Suprapubic skin (tissue), 4 donors: ENCODE measurements around the gene FSD2. TPM values are rescaled to one million over a fixed set of nuclear protein-coding genes. Genes with fewer than 3 reads are reported as not detected.

Experiments
- DNase-seq, 2 donors: peaks; one replicate each; pipeline ENCODE4 v3.0.0-alpha.2; 2019; ENCODE audit warnings: low spot score in 2 of 2
- H3K27ac ChIP-seq: fragments of 200-600 bp; sonication (generic); one replicate; pipeline ENCODE4 v1.5.1; 2019
- H3K27me3 ChIP-seq: fragments of 200-600 bp; sonication (generic); one replicate; pipeline ENCODE4 v1.5.1; 2019
- H3K36me3 ChIP-seq: fragments of 200-600 bp; sonication (generic); one replicate; pipeline ENCODE4 v1.5.1; 2019
- H3K4me1 ChIP-seq: fragments of 200-600 bp; sonication (generic); one replicate; pipeline ENCODE4 v1.5.1; 2019
- H3K4me3 ChIP-seq: fragments of 200-600 bp; sonication (generic); one replicate; pipeline ENCODE4 v1.5.1; 2019; ENCODE audit warnings: mild to moderate bottlenecking
- H3K9me3 ChIP-seq: fragments of 200-600 bp; sonication (generic); one replicate; pipeline ENCODE4 v1.5.1; 2019
- CTCF ChIP-seq, 2 donors: fragments of 200-600 bp in 1 of 2; fragments of 450-650 bp in 1 of 2; sonication (generic) in 1 of 2; IDR thresholded peaks; one replicate each; pipeline ENCODE4 v1.5.1; 2016 to 2019; ENCODE audit warnings: antibody characterized with exemption in 2 of 2, mild to moderate bottlenecking in 1 of 2, moderate library complexity in 1 of 2
- EP300 ChIP-seq: sonication (generic); formaldehyde crosslinking; IDR thresholded peaks from one replicate; pipeline ENCODE4 v1.6.1; 2017; ENCODE audit warnings: antibody characterized with exemption
- POLR2A ChIP-seq, 2 donors: fragments of 450-650 bp; IDR thresholded peaks; one replicate each; pipeline ENCODE4 v1.6.1; 2017; ENCODE audit warnings: antibody characterized with exemption in 2 of 2, mild to moderate bottlenecking in 2 of 2, moderate library complexity in 2 of 2
- POLR2AphosphoS5 ChIP-seq, 3 donors: sonication (generic); formaldehyde crosslinking; IDR thresholded peaks; one replicate each; pipeline ENCODE4 v1.6.1; 2017; ENCODE audit warnings: antibody characterized with exemption in 3 of 3
- WGBS: methylation state at CpG from one replicate; pipeline ENCODE4 v1.1.5; 2018; 5-methylcytosine and 5-hydroxymethylcytosine counted together
- total RNA-seq, 4 donors: library from RNA; depleted of rRNA; stranded (reverse); fragments of >200 nt; gene quantifications; one replicate each; pipeline ENCODE4 v1.1.0, GENCODE V29; 2016

The FSD2 gene
- total RNA-seq, 4 donors from 2014 or later: 0.40 TPM; not detected in 3

GRCh38 chr15:82845686-82846085, 39.8 kb upstream of the FSD2 start:
- TF ChIP-seq POLR2A (IDR thresholded peaks at IDR 0.05) (no peak), EP300 (no peak), CTCF (IDR thresholded peaks at IDR 0.05) (no peak), POLR2AphosphoS5 (IDR thresholded peaks at IDR 0.05) (no peak)
- peaks cover 20% of the 10 kb centered on the region for H3K4me1 ChIP-seq
- DNase-seq: no peak
- H3K9me3 ChIP-seq: no peaks in the 10 kb centered on the region
- H3K27ac ChIP-seq: no peak overlapping the region
- no peaks in the 10 kb centered on the region for H3K36me3 ChIP-seq
- WGBS: 74% methylated on average over 7 of the region's 7 CpGs
- H3K27me3 ChIP-seq: no peaks in the 10 kb centered on the region
- H3K4me3 ChIP-seq: no peak overlapping the region

- H3K27me3 ChIP-seq: no peaks in the 10 kb centered on the region
- H3K9me3 ChIP-seq: no peaks in the 10 kb centered on the region
- H3K4me1 ChIP-seq: peaks cover 6% of the 10 kb centered on the region
- DNase-seq: no peak
- TF ChIP-seq EP300: no peak
- no peak for TF ChIP-seq POLR2A (IDR thresholded peaks at IDR 0.05)
- TF ChIP-seq POLR2AphosphoS5 (IDR thresholded peaks at IDR 0.05): no peak
- TF ChIP-seq CTCF (IDR thresholded peaks at IDR 0.05): no peak
- H3K4me3 ChIP-seq: no peak overlapping the region
- H3K27ac ChIP-seq: no peak overlapping the region
- H3K36me3 ChIP-seq: no peaks in the 10 kb centered on the region
- WGBS: 91% methylated on average over 3 of the region's 3 CpGs
Measured at GRCh38 chr15:82843566-82843965, 37.7 kb upstream of the FSD2 start.

GRCh38 chr15:82840166-82840565, 34.3 kb upstream of the FSD2 start:
- Histone ChIP-seq H3K4me1 (peaks cover 4% of the 10 kb centered on the region), H3K36me3 (peaks cover 31% of the 10 kb centered on the region), H3K4me3 (no peak overlapping the region), H3K27me3 (no peaks in the 10 kb centered on the region), H3K27ac (no peak overlapping the region), H3K9me3 (no peaks in the 10 kb centered on the region)
- no peak for TF ChIP-seq CTCF (IDR thresholded peaks at IDR 0.05)
- no peak for TF ChIP-seq POLR2A (IDR thresholded peaks at IDR 0.05)
- no peak for TF ChIP-seq POLR2AphosphoS5 (IDR thresholded peaks at IDR 0.05)
- no peak for TF ChIP-seq EP300
- WGBS: 94% methylated on average over 4 of the region's 4 CpGs
- DNase-seq: no peak

GRCh38 chr15:82839136-82839535, 33.3 kb upstream of the FSD2 start:
- Histone ChIP-seq H3K36me3 (peaks cover 41% of the 10 kb centered on the region), H3K4me1 (no peaks in the 10 kb centered on the region), H3K27ac (no peak overlapping the region), H3K27me3 (no peaks in the 10 kb centered on the region), H3K9me3 (no peaks in the 10 kb centered on the region), H3K4me3 (no peak overlapping the region)
- no peak for DNase-seq
- TF ChIP-seq EP300 (no peak), POLR2A (IDR thresholded peaks at IDR 0.05) (no peak), CTCF (IDR thresholded peaks at IDR 0.05) (no peak), POLR2AphosphoS5 (IDR thresholded peaks at IDR 0.05) (no peak)

- H3K4me3 ChIP-seq: no peak overlapping the region
- H3K27me3 ChIP-seq: no peaks in the 10 kb centered on the region
- H3K36me3 ChIP-seq: peaks cover 50% of the 10 kb centered on the region
- no peaks in the 10 kb centered on the region for H3K9me3 ChIP-seq
- TF ChIP-seq POLR2A (IDR thresholded peaks at IDR 0.05): no peak
- TF ChIP-seq EP300: no peak
- no peak for TF ChIP-seq POLR2AphosphoS5 (IDR thresholded peaks at IDR 0.05)
- TF ChIP-seq CTCF (IDR thresholded peaks at IDR 0.05): no peak
- no peak overlapping the region for H3K27ac ChIP-seq
- DNase-seq: no peak
- no peaks in the 10 kb centered on the region for H3K4me1 ChIP-seq
- 91% methylated on average over 14 of the region's 14 CpGs for WGBS
Measured at GRCh38 chr15:82838096-82838735, 32.3 kb upstream of the FSD2 start.
